H1 (cell line): ENCODE results near the gene NEDD9. TPM values are rescaled to one million over a fixed set of nuclear protein-coding genes. Genes with fewer than 3 reads are reported as not detected.

ENCODE experiments used
- polyA plus RNA-seq, 7 experiments: library from polyadenylated mRNA; depleted of rRNA in 3 of 7; stranded (reverse) in 5 of 7; unstranded in 2 of 7; fragments of >200 nt in 5 of 7; fragments of 200-250 nt in 2 of 7; gene quantifications; 1 replicate in 5 of 7; 2 replicates in 1 of 7; 4 replicates in 1 of 7; pipeline versions ENCODE4 v1.2.1 to v1.2.3, GENCODE V29; 2011 to 2013; ENCODE audit warnings: missing spikeins in 2 of 7, mixed read lengths in 2 of 7
- total RNA-seq: library from RNA; stranded (reverse); fragmentation: NEBNext Ultra II Directional; extraction: Animal tissue kit (Norgen Biotek cat#: 25700); gene quantifications from 2 replicates; pipeline ENCODE4 v1.2.1, GENCODE V29; 2021
- TF ChIP-seq, protein P1 (sequence below): fragments of 300-600 bp; sonication (generic); IDR thresholded peaks from 2 replicates; pipeline ENCODE4 v1.7.1; 2012; ENCODE audit warnings: low read length, moderate library complexity, mild to moderate bottlenecking, inconsistent platforms; ENCODE audit not compliant: insufficient replicate concordance
- TF ChIP-seq, protein P2 (sequence below): IDR thresholded peaks from 2 replicates; pipeline ENCODE4 v1.6.1; 2012; ENCODE audit warnings: inconsistent platforms

NEDD9 gene
- total and polyA plus RNA-seq, 2 of the 8 experiments (the other 6 are each of a cell fraction or from before 2014, with no cell fraction given) = 3.6 to 12.0 TPM

DNA sequence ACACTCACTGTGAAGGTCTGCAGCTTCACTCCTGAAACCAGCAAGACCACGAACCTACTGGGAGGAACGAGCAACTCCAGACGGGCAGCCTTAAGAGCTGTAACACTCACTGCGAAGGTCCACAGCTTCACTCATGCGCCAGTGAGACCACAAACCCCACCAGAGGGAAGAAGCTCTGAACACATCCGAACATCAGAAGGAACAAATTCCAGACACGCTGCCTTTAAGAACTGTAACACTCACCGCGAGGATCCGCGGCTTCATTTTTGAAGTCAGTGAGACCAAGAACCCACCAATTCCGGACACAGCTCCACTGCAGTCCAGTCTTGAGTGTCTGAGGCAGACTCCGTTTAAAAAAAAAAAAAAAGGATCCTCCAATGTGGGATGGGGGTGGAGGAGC, 60.5 kb downstream of the NEDD9 start (continued):
- TF ChIP-seq, protein P1, sequence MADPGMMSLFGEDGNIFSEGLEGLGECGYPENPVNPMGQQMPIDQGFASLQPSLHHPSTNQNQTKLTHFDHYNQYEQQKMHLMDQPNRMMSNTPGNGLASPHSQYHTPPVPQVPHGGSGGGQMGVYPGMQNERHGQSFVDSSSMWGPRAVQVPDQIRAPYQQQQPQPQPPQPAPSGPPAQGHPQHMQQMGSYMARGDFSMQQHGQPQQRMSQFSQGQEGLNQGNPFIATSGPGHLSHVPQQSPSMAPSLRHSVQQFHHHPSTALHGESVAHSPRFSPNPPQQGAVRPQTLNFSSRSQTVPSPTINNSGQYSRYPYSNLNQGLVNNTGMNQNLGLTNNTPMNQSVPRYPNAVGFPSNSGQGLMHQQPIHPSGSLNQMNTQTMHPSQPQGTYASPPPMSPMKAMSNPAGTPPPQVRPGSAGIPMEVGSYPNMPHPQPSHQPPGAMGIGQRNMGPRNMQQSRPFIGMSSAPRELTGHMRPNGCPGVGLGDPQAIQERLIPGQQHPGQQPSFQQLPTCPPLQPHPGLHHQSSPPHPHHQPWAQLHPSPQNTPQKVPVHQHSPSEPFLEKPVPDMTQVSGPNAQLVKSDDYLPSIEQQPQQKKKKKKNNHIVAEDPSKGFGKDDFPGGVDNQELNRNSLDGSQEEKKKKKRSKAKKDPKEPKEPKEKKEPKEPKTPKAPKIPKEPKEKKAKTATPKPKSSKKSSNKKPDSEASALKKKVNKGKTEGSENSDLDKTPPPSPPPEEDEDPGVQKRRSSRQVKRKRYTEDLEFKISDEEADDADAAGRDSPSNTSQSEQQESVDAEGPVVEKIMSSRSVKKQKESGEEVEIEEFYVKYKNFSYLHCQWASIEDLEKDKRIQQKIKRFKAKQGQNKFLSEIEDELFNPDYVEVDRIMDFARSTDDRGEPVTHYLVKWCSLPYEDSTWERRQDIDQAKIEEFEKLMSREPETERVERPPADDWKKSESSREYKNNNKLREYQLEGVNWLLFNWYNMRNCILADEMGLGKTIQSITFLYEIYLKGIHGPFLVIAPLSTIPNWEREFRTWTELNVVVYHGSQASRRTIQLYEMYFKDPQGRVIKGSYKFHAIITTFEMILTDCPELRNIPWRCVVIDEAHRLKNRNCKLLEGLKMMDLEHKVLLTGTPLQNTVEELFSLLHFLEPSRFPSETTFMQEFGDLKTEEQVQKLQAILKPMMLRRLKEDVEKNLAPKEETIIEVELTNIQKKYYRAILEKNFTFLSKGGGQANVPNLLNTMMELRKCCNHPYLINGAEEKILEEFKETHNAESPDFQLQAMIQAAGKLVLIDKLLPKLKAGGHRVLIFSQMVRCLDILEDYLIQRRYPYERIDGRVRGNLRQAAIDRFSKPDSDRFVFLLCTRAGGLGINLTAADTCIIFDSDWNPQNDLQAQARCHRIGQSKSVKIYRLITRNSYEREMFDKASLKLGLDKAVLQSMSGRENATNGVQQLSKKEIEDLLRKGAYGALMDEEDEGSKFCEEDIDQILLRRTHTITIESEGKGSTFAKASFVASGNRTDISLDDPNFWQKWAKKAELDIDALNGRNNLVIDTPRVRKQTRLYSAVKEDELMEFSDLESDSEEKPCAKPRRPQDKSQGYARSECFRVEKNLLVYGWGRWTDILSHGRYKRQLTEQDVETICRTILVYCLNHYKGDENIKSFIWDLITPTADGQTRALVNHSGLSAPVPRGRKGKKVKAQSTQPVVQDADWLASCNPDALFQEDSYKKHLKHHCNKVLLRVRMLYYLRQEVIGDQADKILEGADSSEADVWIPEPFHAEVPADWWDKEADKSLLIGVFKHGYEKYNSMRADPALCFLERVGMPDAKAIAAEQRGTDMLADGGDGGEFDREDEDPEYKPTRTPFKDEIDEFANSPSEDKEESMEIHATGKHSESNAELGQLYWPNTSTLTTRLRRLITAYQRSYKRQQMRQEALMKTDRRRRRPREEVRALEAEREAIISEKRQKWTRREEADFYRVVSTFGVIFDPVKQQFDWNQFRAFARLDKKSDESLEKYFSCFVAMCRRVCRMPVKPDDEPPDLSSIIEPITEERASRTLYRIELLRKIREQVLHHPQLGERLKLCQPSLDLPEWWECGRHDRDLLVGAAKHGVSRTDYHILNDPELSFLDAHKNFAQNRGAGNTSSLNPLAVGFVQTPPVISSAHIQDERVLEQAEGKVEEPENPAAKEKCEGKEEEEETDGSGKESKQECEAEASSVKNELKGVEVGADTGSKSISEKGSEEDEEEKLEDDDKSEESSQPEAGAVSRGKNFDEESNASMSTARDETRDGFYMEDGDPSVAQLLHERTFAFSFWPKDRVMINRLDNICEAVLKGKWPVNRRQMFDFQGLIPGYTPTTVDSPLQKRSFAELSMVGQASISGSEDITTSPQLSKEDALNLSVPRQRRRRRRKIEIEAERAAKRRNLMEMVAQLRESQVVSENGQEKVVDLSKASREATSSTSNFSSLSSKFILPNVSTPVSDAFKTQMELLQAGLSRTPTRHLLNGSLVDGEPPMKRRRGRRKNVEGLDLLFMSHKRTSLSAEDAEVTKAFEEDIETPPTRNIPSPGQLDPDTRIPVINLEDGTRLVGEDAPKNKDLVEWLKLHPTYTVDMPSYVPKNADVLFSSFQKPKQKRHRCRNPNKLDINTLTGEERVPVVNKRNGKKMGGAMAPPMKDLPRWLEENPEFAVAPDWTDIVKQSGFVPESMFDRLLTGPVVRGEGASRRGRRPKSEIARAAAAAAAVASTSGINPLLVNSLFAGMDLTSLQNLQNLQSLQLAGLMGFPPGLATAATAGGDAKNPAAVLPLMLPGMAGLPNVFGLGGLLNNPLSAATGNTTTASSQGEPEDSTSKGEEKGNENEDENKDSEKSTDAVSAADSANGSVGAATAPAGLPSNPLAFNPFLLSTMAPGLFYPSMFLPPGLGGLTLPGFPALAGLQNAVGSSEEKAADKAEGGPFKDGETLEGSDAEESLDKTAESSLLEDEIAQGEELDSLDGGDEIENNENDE = no peak
- TF ChIP-seq, protein P2, sequence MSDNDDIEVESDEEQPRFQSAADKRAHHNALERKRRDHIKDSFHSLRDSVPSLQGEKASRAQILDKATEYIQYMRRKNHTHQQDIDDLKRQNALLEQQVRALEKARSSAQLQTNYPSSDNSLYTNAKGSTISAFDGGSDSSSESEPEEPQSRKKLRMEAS = no peak
